ENCODE results near the gene TLE3. TPM values are rescaled to one million over a fixed set of nuclear protein-coding genes. Genes with fewer than 3 reads are reported as not detected.
A peak's percentile ranks its signal among the peaks of the same experiment; 100 is the strongest.

The TLE3 gene
- total and polyA plus RNA-seq, 9 donors = 17.5 to 70.8 (median 58.9) TPM

DNA sequence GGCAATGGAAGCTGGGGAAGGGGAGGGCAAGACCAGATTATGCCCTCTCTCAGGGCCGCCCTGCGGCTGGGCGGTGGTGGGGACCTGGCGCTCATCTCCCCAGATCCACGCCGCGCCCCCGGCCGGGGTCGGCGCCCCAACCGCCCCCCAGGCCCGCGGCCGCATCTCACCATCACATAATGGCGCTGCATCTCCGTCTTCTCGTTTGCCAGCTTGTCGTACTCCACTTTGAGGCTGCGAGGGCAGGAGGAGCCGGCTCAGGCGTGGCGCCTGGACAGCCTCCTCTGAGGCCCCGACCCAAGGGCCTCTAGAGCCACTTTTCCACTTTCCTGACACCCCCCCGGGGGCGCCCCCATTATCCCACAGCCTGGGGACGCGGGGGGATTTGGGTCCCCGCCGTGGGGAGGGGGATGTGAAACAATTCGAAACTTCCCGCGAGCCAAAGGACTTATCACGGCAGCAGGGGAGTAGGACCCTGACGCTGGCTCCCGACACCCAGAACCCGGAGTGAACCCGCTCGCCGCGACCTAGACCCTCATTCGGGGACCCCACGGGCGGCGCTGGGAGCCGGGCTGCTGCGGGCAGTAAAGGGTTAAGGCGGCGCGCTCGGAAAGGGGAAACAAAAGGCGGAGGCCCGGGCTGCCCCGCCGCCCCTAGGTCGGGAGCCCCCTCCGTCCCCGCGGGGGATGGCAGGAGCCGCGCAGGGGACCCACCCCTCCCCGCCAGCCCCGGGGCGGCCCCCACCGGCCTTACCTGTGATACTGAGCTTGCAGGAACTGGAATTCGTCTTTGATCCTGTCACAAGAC lies 2.1 kb downstream of the TLE3 start:
- Histone ChIP-seq H3K9me3 (no peaks in the 10 kb centered on the region), H3K27ac (peak overlapping the region in 1 of 2 donors; percentile 70), H3K4me3 (peak overlapping the region; percentile 65), H3K27me3 (no peaks in the 10 kb centered on the region), H3K4me1 (ENCODE audit: insufficient read depth) (peaks cover 29% of the 10 kb centered on the region), H3K36me3 (no peaks in the 10 kb centered on the region)
- WGBS, 3 donors = 2 to 5% (median 3%) methylated on average over 57 to 66 of the region's 66 CpGs
- peak; percentile 45 to 75 (median 62) for DNase-seq
- intact Hi-C loops (cut with DNase I) = loop anchor here in 1 of 4 donors (10.0 kb wide), 1 partner anchor 159 kb away; no protein-coding TSS in a partner anchor
- TF ChIP-seq POLR2A (IDR thresholded peaks at IDR 0.05) (no peak), EP300 (IDR thresholded peaks at IDR 0.05) (no peak), CTCF (IDR thresholded peaks at IDR 0.05) (no peak)

GRCh38 chr15:70094690-70095311 lies 2.9 kb downstream of the TLE3 start:
- H3K27me3 ChIP-seq = no peaks in the 10 kb centered on the region
- WGBS, 3 donors = 40 to 58% (median 52%) methylated on average over 8 of the region's 8 CpGs
- no peaks in the 10 kb centered on the region for H3K9me3 ChIP-seq
- no peak overlapping the region for H3K27ac ChIP-seq
- H3K36me3 ChIP-seq = no peaks in the 10 kb centered on the region
- peaks cover 25% of the 10 kb centered on the region for H3K4me1 ChIP-seq (ENCODE audit: insufficient read depth)
- no peak for TF ChIP-seq POLR2A (IDR thresholded peaks at IDR 0.05)
- no peak for TF ChIP-seq EP300 (IDR thresholded peaks at IDR 0.05)
- no peak for TF ChIP-seq CTCF (IDR thresholded peaks at IDR 0.05)
- no peak for DNase-seq
- intact Hi-C loops (cut with DNase I) = loop anchor here in 1 of 4 donors (10.0 kb wide), 1 partner anchor 160 kb away; no protein-coding TSS in a partner anchor
- peak overlapping the region; percentile 65 for H3K4me3 ChIP-seq

GRCh38 chr15:70093481-70094319 lies 4.0 kb downstream of the TLE3 start:
- no peaks in the 10 kb centered on the region for H3K27me3 ChIP-seq
- no peaks in the 10 kb centered on the region for H3K36me3 ChIP-seq
- 31 to 52% (median 44%) methylated on average over 11 of the region's 11 CpGs for WGBS, 3 donors
- no peak for TF ChIP-seq CTCF (IDR thresholded peaks at IDR 0.05)
- TF ChIP-seq EP300 (IDR thresholded peaks at IDR 0.05) = no peak
- no peak for TF ChIP-seq POLR2A (IDR thresholded peaks at IDR 0.05)
- no peak overlapping the region for H3K27ac ChIP-seq
- peaks cover 28% of the 10 kb centered on the region for H3K4me1 ChIP-seq (ENCODE audit: insufficient read depth)
- intact Hi-C loops (cut with DNase I) = loop anchor here in 1 of 4 donors (10.0 kb wide), 1 partner anchor 161 kb away; no protein-coding TSS in a partner anchor
- no peaks in the 10 kb centered on the region for H3K9me3 ChIP-seq
- DNase-seq = no peak
- peak overlapping the region; percentile 65 for H3K4me3 ChIP-seq

DNA sequence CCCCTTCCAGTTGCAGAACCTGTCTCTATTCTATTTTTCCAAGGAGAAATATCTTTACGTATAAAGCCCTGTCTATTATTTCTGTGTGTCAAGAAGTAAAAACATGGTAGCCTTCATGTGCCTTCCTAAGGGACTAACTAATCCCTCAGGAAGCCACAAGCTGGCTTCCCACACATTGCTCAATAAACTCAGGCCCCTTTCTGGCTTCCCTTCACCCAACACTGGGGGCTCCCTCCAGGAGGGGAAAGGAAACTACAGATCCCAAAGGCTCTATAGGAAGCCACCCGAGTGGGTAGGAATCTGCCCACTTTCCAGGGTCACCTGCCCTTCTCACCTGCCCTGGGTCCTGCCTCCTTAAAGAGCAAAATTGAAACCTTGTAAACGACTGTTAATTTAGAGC lies 4.6 kb downstream of the TLE3 start:
- Histone ChIP-seq H3K27ac (no peak overlapping the region), H3K36me3 (no peaks in the 10 kb centered on the region), H3K9me3 (no peaks in the 10 kb centered on the region), H3K27me3 (no peaks in the 10 kb centered on the region), H3K4me1 (ENCODE audit: insufficient read depth) (peaks cover 24% of the 10 kb centered on the region), H3K4me3 (no peak overlapping the region)
- TF ChIP-seq EP300 (IDR thresholded peaks at IDR 0.05) = no peak
- TF ChIP-seq POLR2A (IDR thresholded peaks at IDR 0.05) = no peak
- no peak for TF ChIP-seq CTCF (IDR thresholded peaks at IDR 0.05)
- intact Hi-C loops (cut with DNase I) = loop anchor here in 1 of 4 donors (10.0 kb wide), 1 partner anchor 162 kb away; no protein-coding TSS in a partner anchor
- DNase-seq = no peak
- WGBS, 3 donors = 19 to 51% (median 50%) methylated on average over 3 of the region's 3 CpGs
